GM12891 (cell line): ENCODE measurements around the gene LAPTM5.
A peak's percentile ranks its signal among the peaks of the same experiment; 100 is the strongest.

ENCODE experiments used
- DNase-seq: peaks from one replicate; pipeline ENCODE4 v3.0.0; 2011; ENCODE audit warnings: low spot score; ENCODE audit not compliant: insufficient read length
- FAIRE-seq: peaks from 2 replicates; lab custom pipeline; 2011; peaks lifted over from hg19 to GRCh38; lab: Jason Lieb, UNC
- PAX5 ChIP-seq: IDR thresholded peaks from 2 replicates; pipeline ENCODE4 v1.6.1; 2011; ENCODE audit warnings: low read length, moderate library complexity, mild to moderate bottlenecking; ENCODE audit not compliant: insufficient read depth, severe bottlenecking
- POLR2A ChIP-seq: IDR thresholded peaks from 2 replicates; pipeline ENCODE4 v1.6.1; 2011; ENCODE audit warnings: low read depth, low read length, control low read depth
- POLR2AphosphoS5 ChIP-seq: IDR thresholded peaks from 2 replicates; pipeline ENCODE4 v1.6.1; 2011; ENCODE audit warnings: low read depth, low read length, control low read depth
- POU2F2 ChIP-seq: IDR thresholded peaks from 2 replicates; pipeline ENCODE4 v1.6.1; 2011; ENCODE audit warnings: low read depth, mild to moderate bottlenecking, control low read depth, low read length, moderate library complexity
- SPI1 ChIP-seq: IDR thresholded peaks from 2 replicates; pipeline ENCODE4 v1.6.1; 2011; ENCODE audit warnings: low read depth, low read length, control low read depth
- TAF1 ChIP-seq: IDR thresholded peaks from 2 replicates; pipeline ENCODE4 v1.6.1; 2011; ENCODE audit warnings: low read depth, low read length, control low read depth

The LAPTM5 gene

DNA sequence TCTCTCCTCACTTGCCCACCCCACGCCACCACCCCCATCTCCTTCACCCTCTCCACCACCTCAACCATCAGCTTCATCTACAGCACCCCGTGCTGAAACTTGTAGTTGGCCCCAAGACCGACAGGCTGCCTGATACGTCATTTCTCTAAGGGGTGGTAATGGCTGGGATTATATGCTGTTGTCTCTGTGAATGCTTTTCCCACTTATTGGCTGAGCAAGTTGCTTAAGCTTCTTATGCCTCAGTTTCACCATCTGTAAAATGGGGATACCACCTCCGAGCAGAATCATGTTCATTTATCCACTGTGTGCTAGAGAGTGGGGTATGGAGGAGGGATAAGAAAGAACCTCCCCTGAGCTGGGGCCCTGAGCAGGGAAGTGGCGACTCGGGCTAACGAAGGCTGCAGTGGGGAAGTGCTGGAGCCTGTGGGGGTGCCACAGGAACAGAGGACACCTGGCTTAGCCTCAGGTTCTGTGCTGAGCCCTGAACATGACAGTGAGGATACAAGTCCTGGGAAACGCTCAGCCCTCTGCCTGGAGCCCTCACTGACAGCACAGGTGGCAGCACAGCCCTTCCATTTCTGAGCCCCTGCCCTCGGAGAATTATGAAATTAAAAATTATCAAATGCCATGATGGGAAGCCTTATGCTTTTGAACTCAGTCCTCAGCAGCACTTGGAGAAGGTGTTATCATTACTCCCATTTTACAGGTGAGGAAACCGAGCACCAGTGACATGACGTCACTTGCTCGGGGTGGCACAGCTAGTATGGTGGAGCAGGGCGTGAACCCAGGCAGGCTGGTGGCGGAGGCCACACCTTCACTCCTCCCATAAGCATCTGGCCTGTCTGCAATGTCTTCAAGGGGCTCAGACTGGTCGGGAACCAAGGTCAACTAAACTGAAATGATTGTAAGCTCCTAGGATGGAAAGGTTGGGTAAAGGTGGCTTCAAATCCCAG lies 37.0 kb downstream of the LAPTM5 start:
- DNase-seq, result no peak
- TF ChIP-seq POLR2AphosphoS5, result no peak
- TF ChIP-seq POLR2A, result no peak
- no peak for TF ChIP-seq SPI1
- TF ChIP-seq POU2F2, result no peak
- no peak for FAIRE-seq

DNA sequence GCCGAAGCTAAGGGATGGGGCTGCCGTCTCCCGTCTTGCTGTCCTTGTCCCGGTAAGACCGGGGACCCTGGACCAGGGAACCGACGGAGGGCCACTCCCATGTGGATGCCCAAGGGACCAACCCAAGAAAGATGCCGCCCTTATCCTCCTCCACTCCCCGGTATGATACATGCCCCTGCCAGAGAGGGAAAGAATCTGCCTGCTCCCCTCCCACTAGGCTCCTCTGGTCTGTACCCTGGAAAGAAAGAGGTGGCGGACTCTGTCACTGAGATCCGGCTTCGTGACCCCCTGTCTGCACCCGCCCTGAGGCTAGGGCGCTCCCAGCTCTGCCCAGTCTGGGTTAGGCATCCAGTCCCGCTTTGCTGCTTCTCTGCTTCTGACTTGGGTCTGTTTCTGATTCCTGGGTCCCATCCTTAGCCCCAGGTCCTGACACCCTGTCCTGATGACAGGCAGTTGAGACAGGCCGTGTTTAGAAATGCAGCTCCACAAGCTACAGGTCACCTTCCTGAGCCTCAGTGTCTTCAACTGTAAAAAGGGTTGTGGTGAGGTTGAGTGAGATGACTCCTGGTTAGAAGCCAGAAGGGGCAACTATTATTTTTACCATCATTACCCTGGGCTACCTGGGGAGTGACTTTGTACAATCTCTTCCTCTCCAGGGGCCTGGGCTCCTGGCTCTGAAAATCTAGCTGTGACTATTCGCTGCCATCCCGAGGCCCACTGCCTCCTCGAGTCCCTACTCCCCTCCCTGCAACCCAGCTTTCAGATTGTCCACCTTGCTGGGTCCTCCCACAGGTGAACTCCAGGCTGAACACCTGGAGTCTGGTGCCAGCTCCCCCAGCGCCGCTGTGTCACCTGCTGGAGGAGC lies 37.9 kb downstream of the LAPTM5 start:
- FAIRE-seq, result peak; percentile 83
- no peak for DNase-seq
- TF ChIP-seq POU2F2, result no peak
- TF ChIP-seq POLR2A, result no peak
- TF ChIP-seq POLR2AphosphoS5, result no peak
- no peak for TF ChIP-seq TAF1
- TF ChIP-seq PAX5, result no peak
- no peak for TF ChIP-seq SPI1

DNA sequence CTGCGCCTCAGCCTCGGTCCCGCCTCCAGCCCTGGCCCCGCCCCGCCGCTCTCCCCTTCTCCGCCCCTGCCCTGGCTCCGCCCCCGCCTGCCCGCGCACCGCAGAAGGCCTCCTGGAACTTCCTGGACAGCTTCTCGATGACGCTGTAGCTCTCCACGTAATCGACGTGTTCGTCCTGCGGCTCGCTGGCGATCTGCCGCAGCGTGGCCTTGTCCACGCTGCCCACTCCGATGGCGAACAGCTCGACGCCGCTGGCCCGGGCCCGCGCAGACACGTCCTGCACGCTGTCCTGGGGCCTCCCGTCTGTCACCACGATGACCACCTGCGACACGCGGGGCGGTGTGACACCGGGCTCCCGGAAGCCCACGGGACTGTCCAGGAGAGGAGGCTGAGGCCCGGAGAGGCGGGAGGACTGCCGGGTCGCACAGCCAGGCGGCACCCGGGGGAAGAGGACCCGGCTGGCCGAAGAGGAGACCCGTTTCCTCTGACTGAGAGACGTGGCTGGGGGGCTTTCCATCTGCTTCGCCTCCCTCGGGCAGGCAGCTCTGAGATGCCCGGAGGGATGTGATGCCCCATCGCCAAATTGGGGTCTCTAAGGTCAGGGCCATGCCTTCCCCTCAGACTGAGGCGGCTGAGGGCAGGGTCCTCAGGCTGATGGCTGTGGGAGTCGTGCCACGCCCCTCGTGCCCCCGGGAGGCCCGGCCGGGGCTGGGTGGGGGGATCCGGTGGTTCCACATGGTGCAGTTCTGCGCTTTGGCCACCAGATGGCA lies 38.8 kb downstream of the LAPTM5 start:
- DNase-seq, result peak; percentile 85
- no peak for FAIRE-seq
- TF ChIP-seq POLR2AphosphoS5 (peak; percentile 77; the same call in 1 of the 2 replicates), POU2F2 (no peak), POLR2A (peak; percentile 61; the same call in 1 of the 2 replicates), SPI1 (no peak), TAF1 (no peak), PAX5 (no peak)

DNA sequence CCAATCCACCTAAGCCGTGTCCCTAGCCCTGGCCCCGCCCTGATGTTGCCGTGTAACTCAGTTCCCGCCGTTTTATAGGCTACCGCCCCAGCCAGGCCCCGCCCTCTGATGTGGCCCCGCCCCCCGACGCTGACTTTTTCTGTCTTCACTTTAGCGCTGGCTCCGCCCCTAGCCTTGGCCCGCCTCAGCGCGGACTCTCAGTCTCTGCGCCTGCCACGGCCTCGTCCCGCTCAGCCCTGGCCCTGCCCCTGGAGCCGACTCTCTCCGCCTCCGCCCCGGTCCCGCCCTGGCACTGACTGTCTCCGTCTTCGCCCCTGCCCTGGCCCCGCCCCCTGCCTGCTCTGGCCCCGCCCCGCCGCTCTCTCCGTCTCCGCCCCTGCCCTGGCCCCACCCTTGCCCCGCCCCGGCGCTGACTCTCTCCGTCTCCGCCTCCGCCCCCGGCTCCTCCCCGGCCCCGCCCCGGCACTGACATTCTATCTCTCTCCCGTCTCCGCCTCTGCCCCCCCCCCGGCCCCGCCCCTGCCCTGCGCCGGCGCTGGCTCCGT lies 39.4 kb downstream of the LAPTM5 start:
- FAIRE-seq (peak; percentile 96), DNase-seq (peak; percentile 91)
- TF ChIP-seq POU2F2, result no peak
- TF ChIP-seq TAF1, result no peak
- TF ChIP-seq PAX5, result no peak
- TF ChIP-seq POLR2A, result no peak
- no peak for TF ChIP-seq POLR2AphosphoS5
- no peak for TF ChIP-seq SPI1

DNA sequence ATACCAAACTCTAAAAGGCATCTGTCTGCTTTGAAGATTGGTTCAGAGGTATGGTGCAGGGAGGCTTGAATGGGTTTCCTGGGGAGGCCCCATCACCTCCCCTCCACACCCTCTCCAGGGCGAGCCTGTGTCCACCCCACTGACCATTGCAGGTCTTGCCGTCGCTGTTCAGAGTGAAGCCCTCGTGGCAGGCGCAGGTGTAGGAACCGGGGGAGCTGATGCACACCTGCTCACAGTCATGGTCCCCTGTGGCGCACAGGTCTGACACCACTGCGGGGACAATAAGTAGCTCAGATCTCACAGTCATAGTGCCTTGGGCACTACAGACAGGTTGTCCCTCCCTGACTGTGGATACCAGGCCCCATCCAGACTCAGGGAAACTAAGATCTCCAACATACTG lies 40.9 kb downstream of the LAPTM5 start:
- no peak for DNase-seq
- FAIRE-seq, result no peak
- no peak for TF ChIP-seq TAF1
- no peak for TF ChIP-seq POLR2AphosphoS5
- TF ChIP-seq POU2F2, result no peak
- TF ChIP-seq POLR2A, result no peak
- TF ChIP-seq SPI1, result no peak
- TF ChIP-seq PAX5, result no peak

DNA sequence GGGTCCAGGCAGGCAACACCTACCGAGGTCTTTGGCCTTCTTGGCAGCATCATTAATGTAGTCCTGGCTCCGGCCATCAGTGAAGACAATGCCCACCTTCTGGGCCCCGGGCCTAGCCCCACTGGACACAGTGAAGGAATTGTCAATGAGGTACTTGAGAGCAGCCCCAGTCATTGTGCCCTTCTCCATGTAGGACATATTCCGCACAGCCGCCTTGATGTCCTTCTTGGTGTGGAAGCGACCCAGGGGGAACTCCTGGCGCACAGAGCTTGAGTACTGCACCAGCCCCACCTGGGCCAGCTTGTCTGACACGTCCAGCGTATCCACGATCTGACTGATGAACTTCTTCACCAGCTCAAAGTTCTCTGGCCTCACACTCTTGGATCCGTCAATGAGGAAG lies 41.7 kb downstream of the LAPTM5 start:
- DNase-seq, result no peak
- FAIRE-seq, result no peak
- no peak for TF ChIP-seq PAX5
- no peak for TF ChIP-seq POLR2A
- no peak for TF ChIP-seq POLR2AphosphoS5
- TF ChIP-seq TAF1, result no peak
- no peak for TF ChIP-seq SPI1
- no peak for TF ChIP-seq POU2F2

DNA sequence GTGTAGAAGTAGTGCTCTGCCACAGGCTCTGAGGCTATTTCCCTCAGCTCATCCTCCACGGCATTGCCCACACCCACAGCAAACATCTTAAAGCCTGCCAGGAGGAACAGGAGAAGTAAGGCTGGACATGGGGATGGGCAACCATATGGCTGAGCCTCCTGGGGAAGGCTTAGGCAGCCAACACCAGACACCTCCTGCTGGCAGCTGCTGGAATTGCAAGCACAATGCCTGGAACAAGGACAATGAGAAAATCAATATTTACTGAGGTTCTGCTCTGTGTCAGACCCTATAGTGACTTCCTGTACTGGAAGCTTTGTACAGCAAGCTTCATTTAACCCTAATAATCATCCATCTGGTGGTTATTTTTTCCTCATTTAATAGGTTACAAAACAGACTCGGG lies 42.4 kb downstream of the LAPTM5 start:
- DNase-seq (no peak), FAIRE-seq (no peak)
- TF ChIP-seq SPI1 (no peak), PAX5 (no peak), POLR2A (no peak), POLR2AphosphoS5 (no peak), POU2F2 (no peak)

DNA sequence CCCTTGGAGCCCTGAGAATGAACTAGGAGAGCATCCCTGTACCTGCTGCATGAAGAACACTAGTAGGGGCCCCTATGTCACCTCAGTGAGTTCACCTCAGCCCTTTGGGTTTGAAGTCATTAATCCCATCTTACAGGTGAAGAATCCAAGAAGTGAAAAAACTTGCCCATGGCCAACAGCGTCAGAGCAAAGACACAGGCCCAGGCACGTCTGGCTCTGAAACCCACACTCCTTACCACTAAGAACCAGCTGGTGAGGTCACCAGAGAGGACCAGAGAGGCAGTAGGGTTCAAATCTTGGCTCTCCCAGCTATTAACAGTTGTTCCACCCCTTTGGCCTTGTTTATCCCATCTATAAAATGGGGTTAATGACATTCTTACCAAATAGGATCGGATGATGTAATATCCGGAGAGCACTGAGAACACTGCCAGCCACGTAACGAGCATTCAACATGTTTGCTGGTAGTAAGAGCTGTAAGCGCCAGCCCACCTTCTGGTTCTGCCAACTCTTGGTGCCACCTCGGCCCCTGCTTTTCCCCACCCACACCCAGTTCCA lies 43.0 kb downstream of the LAPTM5 start:
- TF ChIP-seq POLR2AphosphoS5 (no peak), SPI1 (no peak), POLR2A (no peak), POU2F2 (no peak), TAF1 (no peak), PAX5 (no peak)
- no peak for FAIRE-seq
- DNase-seq, result no peak

DNA sequence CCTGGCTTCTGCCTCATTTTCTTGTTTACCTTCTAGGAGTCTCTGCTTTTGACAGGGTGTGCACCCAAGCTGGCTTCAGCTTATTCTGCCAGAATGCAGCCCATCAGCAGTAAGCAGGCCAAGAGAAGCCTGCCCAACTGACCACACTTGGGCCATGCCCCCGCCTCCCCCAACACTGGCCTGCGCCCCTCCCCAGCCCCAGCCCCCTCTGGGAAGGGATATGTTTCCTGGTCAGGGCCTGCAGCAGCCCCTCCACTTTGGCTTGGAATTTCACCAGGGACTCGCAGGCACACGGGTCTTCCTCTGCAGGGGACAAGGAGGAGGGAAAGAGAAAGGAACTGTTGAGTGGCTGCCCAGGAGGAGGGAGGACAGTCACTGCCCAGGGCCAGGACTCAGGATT lies 43.5 kb downstream of the LAPTM5 start:
- FAIRE-seq, result no peak
- DNase-seq, result no peak
- TF ChIP-seq TAF1 (no peak), POLR2A (no peak), POU2F2 (no peak), PAX5 (no peak), POLR2AphosphoS5 (no peak), SPI1 (no peak)
